SJCRH30 (cell line): ENCODE data around the gene MRPL50. TPM values are rescaled to one million over a fixed set of nuclear protein-coding genes. Genes with fewer than 3 reads are reported as not detected.

ENCODE experiments used
- DNase-seq, 2 experiments: peaks; one replicate each; pipeline ENCODE4 v3.0.0-alpha.2; 2015 to 2020
- H3K27ac ChIP-seq: fragments of 250-450 bp; sonication (Bioruptor Pico); 2 replicates; pipeline ENCODE4 v1.5.1; 2020; ENCODE audit warnings: mild to moderate bottlenecking, moderate library complexity
- H3K27me3 ChIP-seq: fragments of 250-450 bp; sonication (Bioruptor Pico); 2 replicates; pipeline ENCODE4 v1.5.1; 2020; ENCODE audit warnings: mild to moderate bottlenecking, moderate library complexity
- H3K36me3 ChIP-seq: fragments of 250-450 bp; sonication (Bioruptor Pico); 2 replicates; pipeline ENCODE4 v1.5.1; 2020; ENCODE audit warnings: mild to moderate bottlenecking, moderate library complexity
- H3K4me1 ChIP-seq: fragments of 250-450 bp; sonication (Bioruptor Pico); 2 replicates; pipeline ENCODE4 v1.5.1; 2020; ENCODE audit warnings: mild to moderate bottlenecking, moderate library complexity
- H3K4me3 ChIP-seq: fragments of 250-450 bp; sonication (Bioruptor Pico); 2 replicates; pipeline ENCODE4 v1.5.1; 2020; ENCODE audit warnings: mild to moderate bottlenecking, moderate library complexity
- H3K9me3 ChIP-seq: fragments of 250-450 bp; sonication (Bioruptor Pico); replicated peaks from 2 replicates; pipeline ENCODE4 v1.5.1; 2020; ENCODE audit warnings: mild to moderate bottlenecking, moderate library complexity
- total RNA-seq: library from RNA; depleted of rRNA; stranded (reverse); fragments of >200 nt; shearing (Covaris generic); gene quantifications from 2 replicates; pipeline ENCODE4 v1.2.3, GENCODE V29; 2014

MRPL50 gene
- total RNA-seq, 1 experiment from 2014 or later = 39.5 TPM

- Histone ChIP-seq H3K4me1 (peaks cover 3% of the 10 kb centered on the region; the same call in 1 of the 2 replicates), H3K4me3 (no peak overlapping the region), H3K27ac (no peak overlapping the region)
Observed at GRCh38 chr9:101375546-101375945, 22.9 kb downstream of the MRPL50 start.

GRCh38 chr9:101372327-101373118 is 25.9 kb downstream of the MRPL50 start:
- DNase-seq = peak in 1 of 2 experiments; percentile 31
- Histone ChIP-seq H3K27me3 (no peaks in the 10 kb centered on the region), H3K9me3 (no peaks in the 10 kb centered on the region), H3K27ac (no peak overlapping the region), H3K36me3 (no peaks in the 10 kb centered on the region), H3K4me3 (no peak overlapping the region), H3K4me1 (peaks cover 3% of the 10 kb centered on the region; the same call in 1 of the 2 replicates)

More at GRCh38 chr9:101375546-101375945, 22.9 kb downstream of the MRPL50 start:
- Histone ChIP-seq H3K36me3 (no peaks in the 10 kb centered on the region), H3K9me3 (no peaks in the 10 kb centered on the region), H3K27me3 (no peaks in the 10 kb centered on the region)
- no peak for DNase-seq

- H3K27ac ChIP-seq = no peak overlapping the region
- no peaks in the 10 kb centered on the region for H3K27me3 ChIP-seq
- H3K9me3 ChIP-seq = no peaks in the 10 kb centered on the region
- no peak for DNase-seq
- no peaks in the 10 kb centered on the region for H3K36me3 ChIP-seq
- no peak overlapping the region for H3K4me3 ChIP-seq
- H3K4me1 ChIP-seq = peaks cover 3% of the 10 kb centered on the region; the same call in 1 of the 2 replicates
Observed at GRCh38 chr9:101371813-101372212, 26.6 kb downstream of the MRPL50 start.

GRCh38 chr9:101369884-101370531 is 28.4 kb downstream of the MRPL50 start:
- Histone ChIP-seq H3K36me3 (no peaks in the 10 kb centered on the region), H3K27me3 (no peaks in the 10 kb centered on the region), H3K4me3 (no peak overlapping the region), H3K9me3 (no peaks in the 10 kb centered on the region), H3K27ac (no peak overlapping the region), H3K4me1 (peaks cover 3% of the 10 kb centered on the region; the same call in 1 of the 2 replicates)
- no peak for DNase-seq

GRCh38 chr9:101369286-101369685 is 29.1 kb downstream of the MRPL50 start:
- no peaks in the 10 kb centered on the region for H3K36me3 ChIP-seq
- no peaks in the 10 kb centered on the region for H3K27me3 ChIP-seq
- H3K4me3 ChIP-seq = no peak overlapping the region
- DNase-seq = no peak
- no peak overlapping the region for H3K27ac ChIP-seq
- no peaks in the 10 kb centered on the region for H3K9me3 ChIP-seq
- peaks cover 3% of the 10 kb centered on the region; the same call in 1 of the 2 replicates for H3K4me1 ChIP-seq

GRCh38 chr9:101367323-101367722 is 31.1 kb downstream of the MRPL50 start:
- no peak overlapping the region for H3K4me3 ChIP-seq
- no peak for DNase-seq

GRCh38 chr9:101366038-101366756 is 32.2 kb downstream of the MRPL50 start:
- Histone ChIP-seq H3K4me1 (no peaks in the 10 kb centered on the region; the same call in 1 of the 2 replicates), H3K4me3 (no peak overlapping the region), H3K9me3 (no peaks in the 10 kb centered on the region), H3K27ac (no peak overlapping the region), H3K27me3 (no peaks in the 10 kb centered on the region), H3K36me3 (no peaks in the 10 kb centered on the region)
- DNase-seq = no peak

More at GRCh38 chr9:101367323-101367722, 31.1 kb downstream of the MRPL50 start:
- no peaks in the 10 kb centered on the region; the same call in 1 of the 2 replicates for H3K4me1 ChIP-seq
- no peaks in the 10 kb centered on the region for H3K27me3 ChIP-seq
- H3K9me3 ChIP-seq = no peaks in the 10 kb centered on the region
- no peaks in the 10 kb centered on the region for H3K36me3 ChIP-seq
- no peak overlapping the region for H3K27ac ChIP-seq

- DNase-seq = no peak
- H3K4me3 ChIP-seq = no peak overlapping the region
- no peaks in the 10 kb centered on the region for H3K27me3 ChIP-seq
- H3K9me3 ChIP-seq = no peaks in the 10 kb centered on the region
- no peak overlapping the region for H3K27ac ChIP-seq
- H3K4me1 ChIP-seq = no peaks in the 10 kb centered on the region; the same call in 1 of the 2 replicates
- no peaks in the 10 kb centered on the region for H3K36me3 ChIP-seq
Observed at GRCh38 chr9:101365181-101365580, 33.2 kb downstream of the MRPL50 start.

GRCh38 chr9:101362450-101362849 is 36.0 kb downstream of the MRPL50 start:
- DNase-seq = no peak

GRCh38 chr9:101360647-101361046 is 37.8 kb downstream of the MRPL50 start:
- Histone ChIP-seq H3K36me3 (no peaks in the 10 kb centered on the region), H3K4me3 (no peak overlapping the region), H3K4me1 (no peaks in the 10 kb centered on the region), H3K9me3 (no peaks in the 10 kb centered on the region), H3K27me3 (no peaks in the 10 kb centered on the region), H3K27ac (no peak overlapping the region)
- no peak for DNase-seq

More at GRCh38 chr9:101362450-101362849, 36.0 kb downstream of the MRPL50 start:
- Histone ChIP-seq H3K27ac (no peak overlapping the region), H3K27me3 (no peaks in the 10 kb centered on the region), H3K9me3 (no peaks in the 10 kb centered on the region), H3K4me1 (no peaks in the 10 kb centered on the region), H3K4me3 (no peak overlapping the region), H3K36me3 (no peaks in the 10 kb centered on the region)

- no peaks in the 10 kb centered on the region for H3K36me3 ChIP-seq
- H3K4me1 ChIP-seq = no peaks in the 10 kb centered on the region
- H3K9me3 ChIP-seq = no peaks in the 10 kb centered on the region
- H3K27me3 ChIP-seq = no peaks in the 10 kb centered on the region
- H3K27ac ChIP-seq = no peak overlapping the region
- no peak for DNase-seq
- H3K4me3 ChIP-seq = no peak overlapping the region
Observed at GRCh38 chr9:101359679-101360078, 38.7 kb downstream of the MRPL50 start.

GRCh38 chr9:101356619-101357018 is 41.8 kb downstream of the MRPL50 start:
- Histone ChIP-seq H3K27me3 (no peaks in the 10 kb centered on the region), H3K4me1 (no peaks in the 10 kb centered on the region), H3K36me3 (no peaks in the 10 kb centered on the region), H3K27ac (no peak overlapping the region), H3K9me3 (no peaks in the 10 kb centered on the region), H3K4me3 (no peak overlapping the region)
- no peak for DNase-seq

GRCh38 chr9:101354765-101355708 is 43.4 kb downstream of the MRPL50 start:
- Histone ChIP-seq H3K36me3 (no peaks in the 10 kb centered on the region), H3K4me3 (no peak overlapping the region), H3K4me1 (no peaks in the 10 kb centered on the region), H3K9me3 (no peaks in the 10 kb centered on the region), H3K27ac (no peak overlapping the region), H3K27me3 (no peaks in the 10 kb centered on the region)
- DNase-seq = no peak
